ENCODE measurements around the gene ATF4. TPM values are rescaled to one million over a fixed set of nuclear protein-coding genes. Genes with fewer than 3 reads are reported as not detected.

The ATF4 gene
- total RNA-seq, 1 experiment from 2014 or later = 608 TPM

GRCh38 chr22:39515266-39516050 is 4.9 kb upstream of the ATF4 start:
- Histone ChIP-seq H4K20me1 (ENCODE audit: insufficient read depth) (peaks cover 9% of the 10 kb centered on the region; the same call in 1 of the 2 replicates), H3K9ac (ENCODE audit: low read length) (no peak overlapping the region), H3K27me3 (ENCODE audit: insufficient read depth, low read length) (no peaks in the 10 kb centered on the region), H3K4me3 (replicated peaks in 1 of 2; ENCODE audit: low read depth in 1 of 2, low read length in 2 of 2) (no peak overlapping the region), H3K36me3 (ENCODE audit: control insufficient read depth in 1 of 2, insufficient read depth in 2 of 2, low read length in 2 of 2) (peaks cover 44 to 62% of the 10 kb centered on the region in 2 experiments), H3K4me1 (ENCODE audit: control insufficient read depth in 1 of 2, insufficient read depth in 2 of 2, low read length in 2 of 2) (peaks cover 10 to 20% of the 10 kb centered on the region in 2 experiments), H2AFZ (ENCODE audit: low read depth, low read length, poor library complexity, severe bottlenecking) (no peak overlapping the region), H3K4me2 (ENCODE audit: low read length) (no peak overlapping the region), H3K27ac (ENCODE audit: low read depth, low read length) (no peak overlapping the region), H3K79me2 (ENCODE audit: insufficient read depth, low read length) (peaks cover 57% of the 10 kb centered on the region), H3K9me2 (ENCODE audit: insufficient read depth) (no peaks in the 10 kb centered on the region), H3K9me3 (ENCODE audit: control insufficient read depth in 1 of 2, insufficient read depth in 1 of 2, low read depth in 1 of 2, low read length in 2 of 2) (no peaks in the 10 kb centered on the region)
- ATAC-seq = no peak
- ChIA-PET POLR2A (interaction anchor here (1.5 kb wide), 1 partner anchor 13 kb away, joined by 5 read pairs; the partner anchor contains the start of gene MIEF1), RAD21 (ENCODE audit: low non-redundant PET in 1 of 2, low total read pairs in 2 of 2, uncharacterized antibody in 2 of 2, unreplicated experiment in 2 of 2) (no interaction called here), CTCF (interaction anchor here (1.6 to 2.3 kb wide), 5 partner anchors 13 to 380 kb away, joined by 3 to 19 read pairs (median 12); partner anchors contain the start of gene MIEF1)
- intact Hi-C loops (cut with micrococcal nuclease) = no loop called here
- BruUV-seq (replicated peaks) = no TSS peak
- no peak for DNase-seq (ENCODE audit: low read depth, low spot score)
- TF ChIP-seq EZH2 (IDR thresholded peaks at IDR 0.05) (no peak), RAD21 (IDR thresholded peaks at IDR 0.05; ENCODE audit: low read depth) (no peak), REST (IDR thresholded peaks at IDR 0.05; ENCODE audit: low read depth) (no peak), FOSL1 (IDR thresholded peaks at IDR 0.05; ENCODE audit: low read depth) (no peak), POLR2AphosphoS5 (IDR thresholded peaks at IDR 0.05; ENCODE audit: low read depth, low read length) (no peak), SP1 (IDR thresholded peaks at IDR 0.05; ENCODE audit: low read depth) (no peak), ZFX (IDR thresholded peaks at IDR 0.05) (no peak), POLR2A (IDR thresholded peaks at IDR 0.05; ENCODE audit: borderline replicate concordance, extremely low read depth, insufficient read depth, insufficient read length) (no peak), CEBPB (IDR thresholded peaks at IDR 0.05; ENCODE audit: low read depth) (no peak)
